GM19023 (cell line): Measurements from ENCODE around the gene JMJD1C.
A peak's percentile ranks its signal among the peaks of the same experiment; 100 is the strongest.

ENCODE experiments used
- ATAC-seq: cut with Tn5 transposase; IDR thresholded peaks from one replicate; pipeline ENCODE4 v1.9.1; 2021; ENCODE audit warnings: mild to moderate bottlenecking, moderate library complexity; ENCODE audit not compliant: unreplicated experiment

JMJD1C gene

DNA sequence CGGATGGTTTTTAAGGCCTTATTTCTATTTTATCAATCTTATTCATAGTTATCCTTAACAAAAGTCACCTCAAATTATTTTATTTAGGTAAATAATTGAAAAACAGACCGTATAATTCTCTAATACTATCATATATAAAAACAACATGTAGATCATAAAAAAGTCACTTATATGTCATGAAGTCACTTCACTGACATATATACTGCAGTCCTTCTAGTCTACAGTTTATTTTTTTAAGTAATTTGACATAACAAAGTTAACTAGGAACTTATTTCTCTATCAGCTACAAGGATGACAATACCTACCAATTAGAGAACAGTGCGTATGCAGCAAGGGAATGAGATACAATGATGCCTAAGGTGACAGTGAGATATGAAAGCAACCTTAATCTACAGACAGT is 26.2 kb downstream of the JMJD1C start:
- no peak for ATAC-seq

GRCh38 chr10:63438506-63439498 is 27.0 kb downstream of the JMJD1C start:
- no peak for ATAC-seq

GRCh38 chr10:63437116-63437949 is 28.4 kb downstream of the JMJD1C start:
- no peak for ATAC-seq

- ATAC-seq: no peak
Observed at GRCh38 chr10:63436225-63436624, 29.6 kb downstream of the JMJD1C start.

- no peak for ATAC-seq
Observed at GRCh38 chr10:63434866-63435854, 30.6 kb downstream of the JMJD1C start.

DNA sequence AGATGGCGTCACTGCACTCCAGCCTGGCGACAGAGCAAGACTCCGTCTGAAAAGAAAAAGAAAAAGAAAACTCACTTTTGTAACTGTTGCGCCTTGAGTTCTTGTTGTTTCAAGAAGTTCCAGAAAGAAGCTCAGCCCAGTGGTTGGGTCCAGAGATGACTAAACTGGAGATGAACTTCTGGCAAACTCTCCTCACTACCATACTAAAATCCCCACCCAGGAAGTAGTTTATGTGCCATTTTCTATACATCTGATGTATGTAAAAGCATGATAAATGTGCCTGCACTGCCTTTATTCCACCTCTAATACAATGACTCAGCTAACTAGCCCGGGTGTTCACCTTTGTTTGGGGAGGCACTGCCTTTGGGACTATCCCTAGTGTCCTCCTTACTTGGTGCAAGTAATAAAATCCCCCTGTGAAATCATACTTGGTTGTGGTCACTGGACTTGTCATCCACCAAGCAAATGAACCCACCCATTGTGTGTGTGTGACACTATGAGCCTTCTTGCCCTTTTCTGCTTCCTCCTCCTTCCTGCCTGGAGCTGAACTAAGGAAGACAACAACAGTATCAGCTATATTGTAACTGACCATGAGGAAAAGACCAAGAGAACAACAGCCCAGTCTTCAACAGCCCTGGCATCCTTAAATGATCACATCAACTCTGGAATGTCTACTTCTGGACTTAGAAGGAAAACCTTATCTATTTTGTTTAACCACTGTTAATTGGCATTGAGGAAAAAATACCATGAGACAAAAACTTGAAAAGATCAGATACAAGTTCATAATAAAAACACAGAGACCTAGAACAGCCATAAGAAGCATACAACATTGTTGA is 33.6 kb downstream of the JMJD1C start:
- ATAC-seq: no peak

GRCh38 chr10:63430999-63431356 is 34.8 kb downstream of the JMJD1C start:
- ATAC-seq: no peak

GRCh38 chr10:63430091-63430998 is 35.4 kb downstream of the JMJD1C start:
- ATAC-seq: no peak

- no peak for ATAC-seq
Observed at GRCh38 chr10:63429281-63429680, 36.5 kb downstream of the JMJD1C start.

GRCh38 chr10:63427013-63427412 is 38.8 kb downstream of the JMJD1C start:
- no peak for ATAC-seq

DNA sequence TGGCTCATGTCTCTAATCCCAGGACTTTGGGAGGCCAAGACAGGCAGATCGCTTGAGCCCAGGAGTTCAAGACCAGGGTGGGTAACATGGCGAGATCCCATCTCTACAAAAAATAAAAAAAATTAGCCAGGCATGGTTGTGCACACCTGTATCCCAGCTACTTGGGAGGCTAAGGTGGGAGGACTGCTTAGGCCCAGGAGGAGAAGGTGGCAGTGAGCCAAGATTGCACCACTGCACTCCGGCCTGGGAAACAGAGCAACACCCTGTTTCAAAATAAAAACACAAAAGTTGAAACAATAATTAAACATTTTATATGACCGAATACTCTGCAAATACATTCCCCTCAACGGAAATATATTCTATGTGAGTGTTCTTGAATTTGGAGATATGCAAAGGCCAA is 40.3 kb downstream of the JMJD1C start:
- ATAC-seq: no peak

- no peak for ATAC-seq
Observed at GRCh38 chr10:63424576-63424975, 41.2 kb downstream of the JMJD1C start.

- ATAC-seq: no peak
Observed at GRCh38 chr10:63423494-63423893, 42.3 kb downstream of the JMJD1C start.

DNA sequence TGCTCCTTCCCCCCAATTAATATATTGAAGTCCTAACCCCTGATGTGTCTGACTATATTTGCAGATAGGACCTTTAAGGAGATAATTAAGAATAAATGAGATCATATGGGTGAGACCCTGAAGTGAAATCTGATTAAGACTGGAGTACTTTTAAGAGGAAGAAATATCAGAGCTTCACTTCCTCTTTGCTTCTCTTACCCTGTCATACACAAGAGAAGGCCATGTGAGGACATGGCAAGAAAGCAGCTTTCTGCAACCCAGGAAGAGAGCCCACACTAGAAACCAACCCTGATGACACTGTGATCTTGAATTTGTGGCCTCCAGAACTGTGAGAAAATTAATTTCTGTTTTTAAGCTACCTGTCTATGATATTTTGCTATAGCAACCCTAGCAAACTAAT is 44.2 kb downstream of the JMJD1C start:
- peak; percentile 97 for ATAC-seq

GRCh38 chr10:63416376-63416775 is 49.4 kb downstream of the JMJD1C start:
- ATAC-seq: no peak

GRCh38 chr10:63415640-63416244 is 50.0 kb downstream of the JMJD1C start:
- ATAC-seq: no peak

- ATAC-seq: no peak
Observed at GRCh38 chr10:63414481-63415260, 51.1 kb downstream of the JMJD1C start.
